ENCODE data around the gene CNNM2. TPM values are rescaled to one million over a fixed set of nuclear protein-coding genes. Genes with fewer than 3 reads are reported as not detected.

Gene CNNM2
- total RNA-seq, 1 experiment from 2014 or later, result 4.3 TPM

Other genes starting within 250 kb of the CNNM2 start
- 11.1 and 12.3 TPM in 2 replicates for gene ARL3, start 203.9 kb upstream of the CNNM2 start, total RNA-seq (2014; rRNA removed; shearing (Covaris generic))
- 1.4 and 1.8 TPM in 2 replicates for gene SFXN2, start 203.7 kb upstream of the CNNM2 start, total RNA-seq (2014; rRNA removed; shearing (Covaris generic))
- gene WBP1L, start 174.3 kb upstream of the CNNM2 start, total RNA-seq (2014; rRNA removed; shearing (Covaris generic)), result 16.8 and 22.5 TPM in 2 replicates
- not detected in 2 replicates for gene CYP17A1, start 80.9 kb upstream of the CNNM2 start, total RNA-seq (2014; rRNA removed; shearing (Covaris generic))
- 17.9 and 29.5 TPM in 2 replicates for gene BORCS7, start 64.0 kb upstream of the CNNM2 start, total RNA-seq (2014; rRNA removed; shearing (Covaris generic))
- gene AS3MT, start 48.8 kb upstream of the CNNM2 start, total RNA-seq (2014; rRNA removed; shearing (Covaris generic)), result 1.3 and 1.9 TPM in 2 replicates